Measurements from ENCODE around the gene PABPC4L. TPM values are rescaled to one million over a fixed set of nuclear protein-coding genes. Genes with fewer than 3 reads are reported as not detected.

The PABPC4L gene
- polyA plus RNA-seq, 1 donor from 2014 or later = not detected

GRCh38 chr4:134154097-134154496 lies 47.5 kb downstream of the PABPC4L start:
- no peaks in the 10 kb centered on the region for H3K36me3 Mint-ChIP-seq
- H3K9me3 Mint-ChIP-seq = peaks cover 0 to 10% (median 1%) of the 10 kb centered on the region in 3 donors
- H3K4me1 Mint-ChIP-seq = no peaks in the 10 kb centered on the region
- no peak overlapping the region for H3K4me3 Mint-ChIP-seq
- no peak overlapping the region for H3K27ac Mint-ChIP-seq
- no peaks in the 10 kb centered on the region for H3K27me3 Mint-ChIP-seq

GRCh38 chr4:134147941-134148340 lies 53.6 kb downstream of the PABPC4L start:
- no peak overlapping the region for H3K4me3 Mint-ChIP-seq
- H3K27me3 Mint-ChIP-seq = no peaks in the 10 kb centered on the region
- H3K9me3 Mint-ChIP-seq = peaks cover 0 to 12% (median 1%) of the 10 kb centered on the region in 3 donors
- no peaks in the 10 kb centered on the region for H3K36me3 Mint-ChIP-seq
- no peak overlapping the region for H3K27ac Mint-ChIP-seq
- no peaks in the 10 kb centered on the region for H3K4me1 Mint-ChIP-seq
